ENCODE measurements around the gene RABGAP1.

The RABGAP1 gene

GRCh38 chr9:123087359-123087888 lies 146.6 kb downstream of the RABGAP1 start:
- no peak for DNase-seq

- DNase-seq, result no peak
Observed at GRCh38 chr9:123089040-123089439, 148.2 kb downstream of the RABGAP1 start.

- no peak for DNase-seq
Observed at GRCh38 chr9:123089790-123090189, 149.0 kb downstream of the RABGAP1 start.

- no peak for DNase-seq
Observed at GRCh38 chr9:123090198-123090896, 149.5 kb downstream of the RABGAP1 start.

- DNase-seq, result no peak
Observed at GRCh38 chr9:123090956-123091355, 150.1 kb downstream of the RABGAP1 start.

GRCh38 chr9:123091459-123091858 lies 150.6 kb downstream of the RABGAP1 start:
- DNase-seq, result no peak

- DNase-seq, result no peak
Observed at GRCh38 chr9:123093141-123093540, 152.3 kb downstream of the RABGAP1 start.

- no peak for DNase-seq
Observed at GRCh38 chr9:123096987-123097386, 156.2 kb downstream of the RABGAP1 start.

GRCh38 chr9:123097430-123098095 lies 156.7 kb downstream of the RABGAP1 start:
- DNase-seq, result no peak

GRCh38 chr9:123098096-123098459 lies 157.3 kb downstream of the RABGAP1 start:
- DNase-seq, result no peak

GRCh38 chr9:123099042-123099441 lies 158.2 kb downstream of the RABGAP1 start:
- no peak for DNase-seq

GRCh38 chr9:123099548-123099947 lies 158.7 kb downstream of the RABGAP1 start:
- no peak for DNase-seq

- peak; percentile 55 for DNase-seq
Observed at GRCh38 chr9:123102375-123103113, 161.7 kb downstream of the RABGAP1 start.

- no peak for DNase-seq
Observed at GRCh38 chr9:123104807-123105206, 164.0 kb downstream of the RABGAP1 start.

- DNase-seq, result no peak
Observed at GRCh38 chr9:123105490-123105889, 164.7 kb downstream of the RABGAP1 start.

GRCh38 chr9:123107639-123108285 lies 166.9 kb downstream of the RABGAP1 start:
- DNase-seq, result no peak

- no peak for DNase-seq
Observed at GRCh38 chr9:123108976-123109375, 168.2 kb downstream of the RABGAP1 start.

GRCh38 chr9:123109540-123110279 lies 168.9 kb downstream of the RABGAP1 start:
- DNase-seq, result no peak

- no peak for DNase-seq
Observed at GRCh38 chr9:123111427-123112014, 170.7 kb downstream of the RABGAP1 start.

- no peak for DNase-seq
Observed at GRCh38 chr9:123112015-123112975, 171.5 kb downstream of the RABGAP1 start.

- DNase-seq, result no peak
Observed at GRCh38 chr9:123113185-123113584, 172.4 kb downstream of the RABGAP1 start.

All from fibroblast of skin of scalp (primary cell).